Natural killer cell (primary cell): Measurements from ENCODE around the gene CMTR1. TPM values are rescaled to one million over a fixed set of nuclear protein-coding genes. Genes with fewer than 3 reads are reported as not detected.

ENCODE experiments used
- ATAC-seq, 3 donors: fragments of 150-1000 bp in 2 of 3; fragments of 200-7000 bp in 1 of 3; cut with Tn5 transposase; 1 replicate in 1 of 3; 2 replicates in 2 of 3; pipeline ENCODE4 v1.10.0; 2021; ENCODE audit warnings: mild to moderate bottlenecking in 2 of 3, moderate library complexity in 2 of 3
- DNase-seq, 2 donors: peaks; one replicate each; pipeline versions ENCODE4 v3.0.0 to v3.0.0-alpha.2; 2013 to 2021; ENCODE audit warnings: mixed read lengths in 1 of 2
- H3K27ac ChIP-seq: one replicate; pipeline ENCODE4 v1.5.1; 2013; ENCODE audit warnings: mild to moderate bottlenecking, low read length
- H3K27me3 ChIP-seq: one replicate; pipeline ENCODE4 v1.6.1; 2013; ENCODE audit warnings: low read length; ENCODE audit not compliant: control insufficient read depth, insufficient read depth
- H3K36me3 ChIP-seq: one replicate; pipeline ENCODE4 v1.6.1; 2013; ENCODE audit warnings: low read length; ENCODE audit not compliant: control insufficient read depth, insufficient read depth
- H3K4me1 ChIP-seq: one replicate; pipeline ENCODE4 v1.6.1; 2013; ENCODE audit warnings: low read length; ENCODE audit not compliant: control insufficient read depth, insufficient read depth
- H3K4me3 ChIP-seq: one replicate; pipeline ENCODE4 v1.5.1; 2013; ENCODE audit warnings: low read length
- H3K9me3 ChIP-seq: one replicate; pipeline ENCODE4 v1.6.1; 2013; ENCODE audit warnings: low read length; ENCODE audit not compliant: control insufficient read depth, insufficient read depth
- H3K27ac Mint-ChIP-seq, 2 donors: one replicate each; pipeline ENCODE4 v1.8.0; 2022; ENCODE audit warnings: mild to moderate bottlenecking in 2 of 2, mixed read lengths in 2 of 2, moderate library complexity in 1 of 2
- H3K27me3 Mint-ChIP-seq, 2 donors: one replicate each; pipeline ENCODE4 v1.8.0; 2022; ENCODE audit warnings: low read depth in 2 of 2, mixed read lengths in 2 of 2
- H3K36me3 Mint-ChIP-seq: one replicate; pipeline ENCODE4 v1.8.0; 2022; ENCODE audit warnings: mixed read lengths
- H3K4me1 Mint-ChIP-seq, 2 donors: one replicate each; pipeline ENCODE4 v1.8.0; 2022; ENCODE audit warnings: mixed read lengths in 2 of 2
- H3K4me3 Mint-ChIP-seq: one replicate; pipeline ENCODE4 v1.8.0; 2022; ENCODE audit warnings: mild to moderate bottlenecking, moderate library complexity, mixed read lengths
- H3K9me3 Mint-ChIP-seq, 2 donors: one replicate each; pipeline ENCODE4 v1.8.0; 2022; ENCODE audit warnings: mixed read lengths in 2 of 2
- CTCF ChIP-seq: fragments of 200-600 bp; IDR thresholded peaks from one replicate; pipeline ENCODE4 v1.8.0; 2022; ENCODE audit warnings: antibody characterized with exemption
- WGBS: methylation state at CpG from one replicate; pipeline ENCODE4 v1.1.7; 2013; ENCODE audit warnings: missing lambda C conversion rate; ENCODE audit not compliant: insufficient coverage; 5-methylcytosine and 5-hydroxymethylcytosine counted together
- intact Hi-C: fragments of 100-400 bp; cut with micrococcal nuclease; formaldehyde crosslinking; loops from one replicate; pipeline ENCODE4 v1.14.2; 2022
- total RNA-seq, 4 donors: library from RNA; stranded (reverse); fragments of 120-200 nt in 1 of 4; gene quantifications; one replicate each; pipeline versions ENCODE4 v1.2.3 to v1.2.4, GENCODE V29; 2013 to 2022

Gene CMTR1
- total RNA-seq, 3 donors from 2014 or later (not counting 1 experiment from before 2014, with no cell fraction given) = 85.0 to 111 (median 94.7) TPM

- H3K27ac ChIP-seq = peak overlapping the region; percentile 56
- H3K27ac Mint-ChIP-seq = peak overlapping the region; percentile 86 to 88
- H3K4me3 ChIP-seq = no peak overlapping the region
- no peaks in the 10 kb centered on the region for H3K36me3 Mint-ChIP-seq
- intact Hi-C loops = no loop called here
- TF ChIP-seq CTCF = no peak
- WGBS = 65% methylated on average over 10 of the region's 10 CpGs
- peaks cover 26 to 37% of the 10 kb centered on the region in 2 donors for H3K4me1 Mint-ChIP-seq
- H3K9me3 Mint-ChIP-seq = no peaks in the 10 kb centered on the region
- no peaks in the 10 kb centered on the region for H3K27me3 Mint-ChIP-seq
- no peaks in the 10 kb centered on the region for H3K9me3 ChIP-seq
- ATAC-seq (peak; percentile 45 to 65 (median 65)), DNase-seq (peak in 1 of 2 donors; percentile 69)
- peaks cover 38% of the 10 kb centered on the region for H3K4me1 ChIP-seq
- no peak overlapping the region for H3K4me3 Mint-ChIP-seq
- no peaks in the 10 kb centered on the region for H3K27me3 ChIP-seq
- H3K36me3 ChIP-seq = peaks cover 10% of the 10 kb centered on the region
These were observed 56.8 kb downstream of the CMTR1 start for GRCh38 chr6:37489697-37490336.

- H3K9me3 Mint-ChIP-seq = no peaks in the 10 kb centered on the region
- Histone ChIP-seq H3K9me3 (no peaks in the 10 kb centered on the region), H3K4me1 (peaks cover 38% of the 10 kb centered on the region), H3K4me3 (no peak overlapping the region), H3K36me3 (peaks cover 4% of the 10 kb centered on the region), H3K27ac (peak overlapping the region; percentile 56), H3K27me3 (no peaks in the 10 kb centered on the region)
- no peak for TF ChIP-seq CTCF
- no peaks in the 10 kb centered on the region for H3K36me3 Mint-ChIP-seq
- H3K4me1 Mint-ChIP-seq = peaks cover 26 to 37% of the 10 kb centered on the region in 2 donors
- H3K4me3 Mint-ChIP-seq = no peak overlapping the region
- WGBS = 91% methylated on average over 9 of the region's 9 CpGs
- no peak for DNase-seq
- peak overlapping the region; percentile 86 to 88 for H3K27ac Mint-ChIP-seq
- intact Hi-C loops = no loop called here
- no peaks in the 10 kb centered on the region for H3K27me3 Mint-ChIP-seq
- peak in 1 of 3 donors; percentile 5 for ATAC-seq
These were observed 57.6 kb downstream of the CMTR1 start for GRCh38 chr6:37490536-37491170.

- Histone ChIP-seq H3K27me3 (no peaks in the 10 kb centered on the region), H3K4me3 (no peak overlapping the region), H3K27ac (no peak overlapping the region), H3K4me1 (peaks cover 38% of the 10 kb centered on the region), H3K36me3 (peaks cover 4% of the 10 kb centered on the region), H3K9me3 (no peaks in the 10 kb centered on the region)
- Mint-ChIP-seq H3K36me3 (no peaks in the 10 kb centered on the region), H3K9me3 (no peaks in the 10 kb centered on the region), H3K27ac (peak overlapping the region; percentile 22 to 29), H3K4me3 (no peak overlapping the region), H3K4me1 (peaks cover 26 to 37% of the 10 kb centered on the region in 2 donors), H3K27me3 (no peaks in the 10 kb centered on the region)
- intact Hi-C loops = no loop called here
- TF ChIP-seq CTCF = no peak
- DNase-seq (peak in 1 of 2 donors; percentile 60), ATAC-seq (peak in 2 of 3 donors; percentile 28 to 43)
- 87% methylated on average over 12 of the region's 12 CpGs for WGBS
These were observed 58.3 kb downstream of the CMTR1 start for GRCh38 chr6:37491171-37491829.
